Cardiac muscle cell (in vitro differentiated cells and primary cell): ENCODE data around the gene CD163L1. TPM values are rescaled to one million over a fixed set of nuclear protein-coding genes. Genes with fewer than 3 reads are reported as not detected.
"Not testable (repeated sequence)": the region's sequence is repeated elsewhere in the genome, so short reads cannot be mapped to it uniquely, and the experiment has no call there.

Experiments
- DNase-seq, 2 donors: peaks; one replicate each; pipeline versions ENCODE4 v3.0.0 to v3.0.0-alpha.2; 2010 to 2017; ENCODE audit warnings: low read depth in 1 of 2, low spot score in 1 of 2
- H3K27ac ChIP-seq: fragments of 200-600 bp; sonication (generic); 2 replicates; pipeline ENCODE4 v1.5.1; 2016
- H3K27me3 ChIP-seq: fragments of 200-600 bp; sonication (generic); 2 replicates; pipeline ENCODE4 v1.6.0; 2016; ENCODE audit warnings: control low read depth
- H3K36me3 ChIP-seq: fragments of 200-600 bp; sonication (generic); 2 replicates; pipeline ENCODE4 v1.5.1; 2016; ENCODE audit warnings: control low read depth
- H3K4me1 ChIP-seq: fragments of 200-600 bp; sonication (generic); 2 replicates; pipeline ENCODE4 v1.8.1; 2017; ENCODE audit warnings: low read depth, mild to moderate bottlenecking, mixed run types
- H3K4me3 ChIP-seq: fragments of 200-600 bp; sonication (generic); 2 replicates; pipeline ENCODE4 v1.5.1; 2016; ENCODE audit warnings: mild to moderate bottlenecking
- H3K9me3 ChIP-seq: fragments of 200-600 bp; sonication (generic); 2 replicates; pipeline ENCODE4 v1.5.1; 2017; ENCODE audit warnings: low read depth, mild to moderate bottlenecking, control low read depth
- polyA plus RNA-seq: library from polyadenylated mRNA; unstranded; fragments of >200 nt; fragmentation: Nextera tagmentation; extraction: Ambion mirVana; gene quantifications from 2 replicates; pipeline ENCODE4 v1.2.1, GENCODE V29; 2016
- total RNA-seq: library from RNA; depleted of rRNA; stranded (reverse); fragments of >200 nt; gene quantifications from 2 replicates; pipeline ENCODE4 v1.2.3, GENCODE V29; 2016
- TF ChIP-seq, protein P1 (sequence below): IDR thresholded peaks from 2 replicates; pipeline ENCODE4 v1.5.1; 2012; ENCODE audit warnings: low read depth, mild to moderate bottlenecking, low read length

CD163L1 gene
- total and polyA plus RNA-seq, 2 experiments from 2014 or later = 0.18 TPM; not detected in 1

- no peaks in the 10 kb centered on the region for H3K36me3 ChIP-seq
- no peaks in the 10 kb centered on the region for H3K9me3 ChIP-seq
- no peak overlapping the region for H3K27ac ChIP-seq
- no peak overlapping the region for H3K4me3 ChIP-seq
- TF ChIP-seq, protein P1, sequence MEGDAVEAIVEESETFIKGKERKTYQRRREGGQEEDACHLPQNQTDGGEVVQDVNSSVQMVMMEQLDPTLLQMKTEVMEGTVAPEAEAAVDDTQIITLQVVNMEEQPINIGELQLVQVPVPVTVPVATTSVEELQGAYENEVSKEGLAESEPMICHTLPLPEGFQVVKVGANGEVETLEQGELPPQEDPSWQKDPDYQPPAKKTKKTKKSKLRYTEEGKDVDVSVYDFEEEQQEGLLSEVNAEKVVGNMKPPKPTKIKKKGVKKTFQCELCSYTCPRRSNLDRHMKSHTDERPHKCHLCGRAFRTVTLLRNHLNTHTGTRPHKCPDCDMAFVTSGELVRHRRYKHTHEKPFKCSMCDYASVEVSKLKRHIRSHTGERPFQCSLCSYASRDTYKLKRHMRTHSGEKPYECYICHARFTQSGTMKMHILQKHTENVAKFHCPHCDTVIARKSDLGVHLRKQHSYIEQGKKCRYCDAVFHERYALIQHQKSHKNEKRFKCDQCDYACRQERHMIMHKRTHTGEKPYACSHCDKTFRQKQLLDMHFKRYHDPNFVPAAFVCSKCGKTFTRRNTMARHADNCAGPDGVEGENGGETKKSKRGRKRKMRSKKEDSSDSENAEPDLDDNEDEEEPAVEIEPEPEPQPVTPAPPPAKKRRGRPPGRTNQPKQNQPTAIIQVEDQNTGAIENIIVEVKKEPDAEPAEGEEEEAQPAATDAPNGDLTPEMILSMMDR = no peak
- no peaks in the 10 kb centered on the region for H3K4me1 ChIP-seq
- DNase-seq = no peak
- peaks cover under 1% of the 10 kb centered on the region for H3K27me3 ChIP-seq
Measured at GRCh38 chr12:7448099-7448498, 4.1 kb upstream of the CD163L1 start.

- H3K4me1 ChIP-seq = no peaks in the 10 kb centered on the region
- TF ChIP-seq, protein P1 = no peak
Measured at GRCh38 chr12:7444537-7444936, 584 bp upstream of the CD163L1 start.

DNA sequence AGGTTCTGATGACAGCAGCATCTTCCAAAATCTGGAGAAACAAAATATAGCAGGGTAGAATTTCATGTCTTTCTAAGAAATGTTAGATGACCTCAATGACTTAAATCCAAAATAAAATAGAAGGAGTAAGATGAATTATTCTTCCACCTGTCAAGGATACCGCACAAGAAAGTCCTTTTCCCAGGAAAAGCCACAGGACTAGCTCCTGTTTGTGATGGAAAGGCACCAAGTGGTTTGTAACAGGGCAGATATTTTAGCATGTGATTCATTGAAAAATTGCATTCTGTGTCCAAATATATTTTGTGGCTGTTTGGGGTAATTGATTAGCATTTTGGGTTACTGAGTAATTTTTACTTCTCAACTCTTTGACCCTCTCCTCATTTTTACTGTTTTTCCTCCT is 2.7 kb downstream of the CD163L1 start:
- DNase-seq = no peak
- TF ChIP-seq, protein P1 = no peak
- Histone ChIP-seq H3K9me3 (no peaks in the 10 kb centered on the region), H3K27ac (no peak overlapping the region), H3K4me3 (no peak overlapping the region), H3K36me3 (no peaks in the 10 kb centered on the region), H3K27me3 (peaks cover 24% of the 10 kb centered on the region), H3K4me1 (no peaks in the 10 kb centered on the region)

More at GRCh38 chr12:7444537-7444936, 584 bp upstream of the CD163L1 start:
- Histone ChIP-seq H3K27ac (no peak overlapping the region), H3K36me3 (no peaks in the 10 kb centered on the region), H3K4me3 (no peak overlapping the region), H3K27me3 (peaks cover 24% of the 10 kb centered on the region), H3K9me3 (no peaks in the 10 kb centered on the region)
- no peak for DNase-seq

GRCh38 chr12:7439579-7440505 is 4.1 kb downstream of the CD163L1 start:
- H3K36me3 ChIP-seq = no peaks in the 10 kb centered on the region
- TF ChIP-seq, protein P1 = no peak
- peak; percentile 76 to 77 for DNase-seq
- H3K4me3 ChIP-seq = peak overlapping the region; percentile 36
- H3K4me1 ChIP-seq = no peaks in the 10 kb centered on the region
- H3K27ac ChIP-seq = no peak overlapping the region
- H3K9me3 ChIP-seq = no peaks in the 10 kb centered on the region
- H3K27me3 ChIP-seq = peaks cover 24% of the 10 kb centered on the region

- DNase-seq, H3K4me3 ChIP-seq, H3K9me3 ChIP-seq, H3K36me3 ChIP-seq, H3K27ac ChIP-seq, H3K4me1 ChIP-seq: not testable (repeated sequence)
- H3K27me3 ChIP-seq = peaks cover 24% of the 10 kb centered on the region
Measured at GRCh38 chr12:7438291-7438995, 5.5 kb downstream of the CD163L1 start.

- not testable (repeated sequence) for H3K4me1 ChIP-seq
- peaks cover 18% of the 10 kb centered on the region for H3K27me3 ChIP-seq
Measured at GRCh38 chr12:7437494-7437893, 6.5 kb downstream of the CD163L1 start.

More at GRCh38 chr12:7437494-7437893, 6.5 kb downstream of the CD163L1 start:
- not testable (repeated sequence) for H3K36me3 ChIP-seq, H3K27ac ChIP-seq, DNase-seq, H3K4me3 ChIP-seq, H3K9me3 ChIP-seq
